SK-N-SH (cell line): Measurements from ENCODE around the gene PLEK2. TPM values are rescaled to one million over a fixed set of nuclear protein-coding genes. Genes with fewer than 3 reads are reported as not detected.

Source experiments
- CTCF ChIA-PET: fragments of 300-600, 350-600 bp; formaldehyde crosslinking; extraction: SDS; loops from one replicate; lab custom pipeline; 2021; lab: Yijun Ruan, JAX
- POLR2A ChIA-PET: fragments of 350-600 bp; sonication (Branson Sonifier 250); formaldehyde crosslinking; extraction: SDS; loops from one replicate; lab custom pipeline; 2020; ENCODE audit warnings: antibody characterized with exemption, inconsistent platforms; lab: Yijun Ruan, JAX
- DNase-seq: peaks from one replicate; pipeline ENCODE4 v3.0.0; 2012
- H2AFZ ChIP-seq: fragments of 200-600 bp; sonication (generic); 2 replicates; pipeline ENCODE4 v1.8.1; 2016; ENCODE audit warnings: antibody characterized with exemption, mild to moderate bottlenecking, low read depth
- H3F3A ChIP-seq: fragments of 200-600 bp; sonication (generic); replicated peaks from 2 replicates; pipeline ENCODE3; 2016; ENCODE audit warnings: antibody characterized with exemption, mild to moderate bottlenecking; ENCODE audit not compliant: insufficient read depth
- H3K27ac ChIP-seq, 2 experiments: fragments of 200-500 bp in 1 of 2; fragments of 200-600 bp in 1 of 2; sonication (Bioruptor generic) in 1 of 2; sonication (generic), shearing (Covaris generic) in 1 of 2; 2 replicates each; pipeline versions ENCODE4 v1.5.1 to v1.6.1; 2014 to 2016; ENCODE audit warnings: low read depth in 2 of 2, inconsistent platforms in 1 of 2, low read length in 1 of 2, mild to moderate bottlenecking in 1 of 2, mixed read lengths in 1 of 2
- H3K27me3 ChIP-seq: fragments of 200-600 bp; sonication (generic), shearing (Covaris generic); 2 replicates; pipeline ENCODE4 v1.6.1; 2016; ENCODE audit warnings: mixed run types; ENCODE audit not compliant: insufficient read depth
- H3K36me3 ChIP-seq, 2 experiments: fragments of 200-500 bp in 1 of 2; fragments of 200-600 bp in 1 of 2; sonication (Bioruptor generic) in 1 of 2; sonication (generic) in 1 of 2; replicated peaks in 1 of 2; 2 replicates each; pipeline versions ENCODE3 to v1.5.1; 2014 to 2016; ENCODE audit warnings: low read length in 1 of 2, mild to moderate bottlenecking in 1 of 2; ENCODE audit not compliant: insufficient read depth in 2 of 2, control insufficient read depth in 1 of 2
- H3K4me1 ChIP-seq, 2 experiments: fragments of 200-500 bp in 1 of 2; fragments of 200-600 bp in 1 of 2; sonication (Bioruptor generic) in 1 of 2; sonication (generic), shearing (Covaris generic) in 1 of 2; 2 replicates each; pipeline versions ENCODE4 v1.5.1 to v1.6.1; 2014 to 2016; ENCODE audit warnings: low read depth in 1 of 2, low read length in 1 of 2, mixed run types in 1 of 2; ENCODE audit not compliant: insufficient read depth in 2 of 2, control insufficient read depth in 1 of 2
- H3K4me2 ChIP-seq: fragments of 200-600 bp; sonication (generic), shearing (Covaris generic); 2 replicates; pipeline ENCODE4 v1.6.1; 2017; ENCODE audit warnings: mixed run types
- H3K4me3 ChIP-seq, 2 experiments: fragments of 200-500 bp in 1 of 2; fragments of 200-600 bp in 1 of 2; sonication (Bioruptor generic) in 1 of 2; sonication (generic), shearing (Covaris generic) in 1 of 2; 2 replicates each; pipeline versions ENCODE4 v1.5.1 to v1.8.1; 2014 to 2016; ENCODE audit warnings: low read depth in 2 of 2, inconsistent platforms in 1 of 2, low read length in 1 of 2, mild to moderate bottlenecking in 1 of 2, mixed read lengths in 1 of 2, moderate library complexity in 1 of 2
- H3K79me2 ChIP-seq: fragments of 200-600 bp; sonication (generic); 2 replicates; pipeline ENCODE4 v1.8.1; 2017; ENCODE audit warnings: mild to moderate bottlenecking; ENCODE audit not compliant: insufficient read depth
- H3K9ac ChIP-seq: fragments of 200-600 bp; sonication (generic); 2 replicates; pipeline ENCODE4 v1.6.1; 2017; ENCODE audit warnings: mixed run types
- H3K9me2 ChIP-seq: fragments of 200-600 bp; sonication (generic); 2 replicates; pipeline ENCODE4 v1.6.1; 2017; ENCODE audit warnings: mixed run types
- H3K9me3 ChIP-seq: fragments of 200-600 bp; sonication (generic); 2 replicates; pipeline ENCODE4 v1.6.1; 2017; ENCODE audit warnings: mixed run types, mild to moderate bottlenecking, moderate library complexity
- H4K20me1 ChIP-seq: fragments of 200-600 bp; sonication (generic); 2 replicates; pipeline ENCODE4 v1.6.1; 2017; ENCODE audit warnings: mild to moderate bottlenecking, mixed run types; ENCODE audit not compliant: insufficient read depth
- CTCF ChIP-seq: fragments of 200-600 bp; sonication (generic); IDR thresholded peaks from 2 replicates; pipeline ENCODE4 v1.6.1; 2017; ENCODE audit warnings: antibody characterized with exemption, mild to moderate bottlenecking, moderate library complexity
- EP300 ChIP-seq, 2 experiments: IDR thresholded peaks; 2 replicates each; pipeline versions ENCODE4 v1.4.0 to v1.6.1; 2012; ENCODE audit warnings: borderline replicate concordance in 1 of 2, low read depth in 1 of 2, low read length in 1 of 2
- JUND ChIP-seq: IDR thresholded peaks from 2 replicates; pipeline ENCODE4 v1.4.0; 2012
- NFIC ChIP-seq: IDR thresholded peaks from 2 replicates; pipeline ENCODE4 v1.4.0; 2012; ENCODE audit warnings: borderline replicate concordance
- POLR2AphosphoS5 ChIP-seq: IDR thresholded peaks from 2 replicates; pipeline ENCODE4 v1.6.1; 2012; ENCODE audit warnings: low read depth, low read length
- RAD21 ChIP-seq: IDR thresholded peaks from 2 replicates; pipeline ENCODE4 v1.6.1; 2012; ENCODE audit warnings: mild to moderate bottlenecking, low read length
- RXRA ChIP-seq: IDR thresholded peaks from 2 replicates; pipeline ENCODE4 v1.4.0; 2012; ENCODE audit warnings: low read depth, mild to moderate bottlenecking, borderline replicate concordance
- SIN3A ChIP-seq: IDR thresholded peaks from 2 replicates; pipeline ENCODE4 v1.6.1; 2012; ENCODE audit warnings: low read depth, mild to moderate bottlenecking, low read length, moderate library complexity, borderline replicate concordance
- TEAD4 ChIP-seq: IDR thresholded peaks from 2 replicates; pipeline ENCODE4 v1.4.0; 2012; ENCODE audit warnings: mild to moderate bottlenecking, borderline replicate concordance; ENCODE audit not compliant: insufficient read depth
- USF1 ChIP-seq: IDR thresholded peaks from 2 replicates; pipeline ENCODE4 v1.4.0; 2012; ENCODE audit warnings: low read depth, borderline replicate concordance
- WGBS: methylation state at CpG from one replicate; pipeline ENCODE4 v1.1.6; 2017; ENCODE audit warnings: low lambda C conversion rate; 5-methylcytosine and 5-hydroxymethylcytosine counted together
- polyA plus RNA-seq, 3 experiments: library from polyadenylated mRNA; depleted of rRNA; stranded (reverse); fragments of >200 nt; gene quantifications; 2 replicates each; pipeline ENCODE4 v1.2.3, GENCODE V29; 2012

The PLEK2 gene
- polyA plus RNA-seq, 1 of the 3 experiments (the other 2 are of a cell fraction), result 0.56 TPM

- Histone ChIP-seq H3K36me3 (no peaks in the 10 kb centered on the region), H2AFZ (no peak overlapping the region), H3F3A (no peaks in the 10 kb centered on the region), H3K9me2 (no peaks in the 10 kb centered on the region), H3K9ac (no peak overlapping the region), H3K4me3 (no peak overlapping the region), H3K4me2 (no peak overlapping the region), H3K9me3 (no peaks in the 10 kb centered on the region), H4K20me1 (no peaks in the 10 kb centered on the region), H3K79me2 (no peaks in the 10 kb centered on the region), H3K27me3 (no peaks in the 10 kb centered on the region), H3K27ac (no peak overlapping the region), H3K4me1 (no peaks in the 10 kb centered on the region)
- WGBS, result 65% methylated on average over 2 of the region's 2 CpGs
- CTCF ChIA-PET, result interaction anchor here (0.9 to 15.0 kb wide), 3 partner anchors 104 to 161 kb away, joined by 3 to 319 read pairs (median 8); no protein-coding TSS in a partner anchor
- no peak for DNase-seq
- POLR2A ChIA-PET, result no interaction called here
- no peak for TF ChIP-seq SIN3A
Measured at GRCh38 chr14:67423424-67423823, 11.5 kb upstream of the PLEK2 start.

GRCh38 chr14:67421356-67422224 is 9.6 kb upstream of the PLEK2 start:
- H3K4me2 ChIP-seq, result no peak overlapping the region
- WGBS, result 85% methylated on average over 11 of the region's 11 CpGs
- H3K9ac ChIP-seq, result no peak overlapping the region
- no peaks in the 10 kb centered on the region for H3K4me1 ChIP-seq
- CTCF ChIA-PET, result interaction anchor here (1.1 to 15.0 kb wide), 2 partner anchors 146 to 283 kb away, joined by 3 to 319 read pairs; no protein-coding TSS in a partner anchor
- no peak overlapping the region for H3K4me3 ChIP-seq
- no peaks in the 10 kb centered on the region for H3K9me3 ChIP-seq
- H3K27ac ChIP-seq, result no peak overlapping the region
- TF ChIP-seq RXRA, result no peak
- TF ChIP-seq POLR2AphosphoS5, result no peak
- no peak for TF ChIP-seq TEAD4
- TF ChIP-seq NFIC, result no peak
- TF ChIP-seq, all 33 proteins: peak for 0
- no peak for DNase-seq
- Histone ChIP-seq H3K79me2 (no peaks in the 10 kb centered on the region), H4K20me1 (no peaks in the 10 kb centered on the region), H3F3A (no peaks in the 10 kb centered on the region), H3K27me3 (no peaks in the 10 kb centered on the region), H3K9me2 (no peaks in the 10 kb centered on the region), H3K36me3 (no peaks in the 10 kb centered on the region), H2AFZ (no peak overlapping the region)
- POLR2A ChIA-PET, result no interaction called here

GRCh38 chr14:67420102-67420739 is 8.3 kb upstream of the PLEK2 start:
- ChIA-PET CTCF (interaction anchor here (0.7 to 15.0 kb wide), 2 partner anchors 9 to 148 kb away, joined by 3 to 319 read pairs; no protein-coding TSS in a partner anchor), POLR2A (no interaction called here)
- no peaks in the 10 kb centered on the region for H3F3A ChIP-seq

More at GRCh38 chr14:67420102-67420739, 8.3 kb upstream of the PLEK2 start:
- Histone ChIP-seq H3K79me2 (no peaks in the 10 kb centered on the region), H3K4me3 (no peak overlapping the region)
- no peak for TF ChIP-seq RXRA
- no peak for TF ChIP-seq EP300 (IDR thresholded peaks at IDR 0.05; ENCODE audit: borderline replicate concordance in 1 of 2, low read depth in 1 of 2, low read length in 1 of 2)
- no peak for TF ChIP-seq RAD21
- no peak for TF ChIP-seq JUND
- no peak for TF ChIP-seq USF1
- TF ChIP-seq CTCF, result no peak
- TF ChIP-seq, all 33 proteins: peak for 0
- Histone ChIP-seq H2AFZ (no peak overlapping the region), H3K9ac (no peak overlapping the region), H3K4me2 (no peak overlapping the region), H3K27me3 (no peaks in the 10 kb centered on the region), H3K36me3 (no peaks in the 10 kb centered on the region), H3K27ac (no peak overlapping the region), H3K9me2 (no peaks in the 10 kb centered on the region), H3K9me3 (no peaks in the 10 kb centered on the region), H3K4me1 (no peaks in the 10 kb centered on the region), H4K20me1 (no peaks in the 10 kb centered on the region)
- 83% methylated on average over 12 of the region's 12 CpGs for WGBS
- DNase-seq, result no peak
